ENCODE measurements around the gene PPP1R13L. TPM values are rescaled to one million over a fixed set of nuclear protein-coding genes. Genes with fewer than 3 reads are reported as not detected.

The PPP1R13L gene
- total RNA-seq: 100 to 1,000 TPM; 195 to 597 (median 280) TPM

DNA sequence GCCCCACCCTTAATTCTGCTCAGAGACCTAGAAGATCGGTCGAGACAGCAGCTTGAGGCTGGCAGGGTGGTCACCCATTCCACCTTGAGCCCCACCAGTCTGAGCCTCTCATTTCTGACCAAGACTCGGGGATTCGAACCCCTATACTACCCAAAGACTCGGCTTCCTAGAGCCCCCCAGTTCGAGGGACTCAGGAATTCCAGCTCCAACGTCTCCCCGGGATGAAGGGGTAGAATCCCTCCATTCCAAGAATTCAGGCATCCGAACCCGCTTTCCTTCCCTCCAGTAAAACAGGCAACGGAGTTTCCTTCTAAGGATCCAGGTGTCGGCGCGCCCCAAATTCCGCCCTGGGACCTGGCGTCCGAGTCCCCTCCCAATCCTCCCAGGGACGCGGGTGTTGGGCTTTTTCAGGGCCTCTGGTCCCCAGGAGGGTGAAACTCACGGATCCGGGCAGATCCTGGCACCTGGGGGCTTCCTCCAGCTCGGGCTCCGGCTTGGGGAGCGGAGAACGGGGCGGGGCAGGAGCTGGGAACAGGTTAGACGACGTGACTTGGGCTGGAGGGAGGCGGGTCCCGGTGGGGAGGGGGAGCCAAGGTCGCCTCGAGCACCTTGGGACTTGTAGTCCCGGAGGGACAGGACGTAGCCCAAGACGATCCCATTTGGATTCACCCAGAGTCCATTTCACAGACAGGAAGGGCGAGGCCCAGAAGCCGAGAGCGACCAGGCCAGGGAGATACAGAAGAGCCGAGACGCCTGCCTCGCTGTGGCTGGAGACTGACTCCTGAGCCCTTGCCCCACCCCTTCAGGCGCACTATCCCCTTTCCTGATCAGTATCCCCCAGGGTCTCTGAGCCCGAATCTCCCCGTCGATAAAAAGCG, at the start of gene PPP1R13L:
TSS of gene PPP1R13L (minus strand) at position 513 of the 878 bp plus-strand sequence. CDS start 6,751 bp downstream, outside the sequence.
- Histone ChIP-seq H3K27ac (peak within 1 kb of the TSS; percentile 96), H3K4me1 (peaks cover 67% of the 10 kb centered on the region), H3K36me3 (peaks cover 8% of the 10 kb centered on the region), H3K9me3 (no peaks in the 10 kb centered on the region), H3K4me3 (peak within 1 kb of the TSS; percentile 68), H3K27me3 (no peaks in the 10 kb centered on the region)
- DNase-seq (ENCODE audit: low spot score in 2 of 2): peak; percentile 92 to 94
- peak in 1 of 2 donors; percentile 48 for TF ChIP-seq POLR2A (IDR thresholded peaks at IDR 0.05)
- TF ChIP-seq POLR2AphosphoS5 (IDR thresholded peaks at IDR 0.05): peak in 2 of 3 donors; percentile 36 to 45
- no peak for TF ChIP-seq CTCF (IDR thresholded peaks at IDR 0.05)
- 10% methylated on average over 18 of the region's 46 CpGs for WGBS

DNA sequence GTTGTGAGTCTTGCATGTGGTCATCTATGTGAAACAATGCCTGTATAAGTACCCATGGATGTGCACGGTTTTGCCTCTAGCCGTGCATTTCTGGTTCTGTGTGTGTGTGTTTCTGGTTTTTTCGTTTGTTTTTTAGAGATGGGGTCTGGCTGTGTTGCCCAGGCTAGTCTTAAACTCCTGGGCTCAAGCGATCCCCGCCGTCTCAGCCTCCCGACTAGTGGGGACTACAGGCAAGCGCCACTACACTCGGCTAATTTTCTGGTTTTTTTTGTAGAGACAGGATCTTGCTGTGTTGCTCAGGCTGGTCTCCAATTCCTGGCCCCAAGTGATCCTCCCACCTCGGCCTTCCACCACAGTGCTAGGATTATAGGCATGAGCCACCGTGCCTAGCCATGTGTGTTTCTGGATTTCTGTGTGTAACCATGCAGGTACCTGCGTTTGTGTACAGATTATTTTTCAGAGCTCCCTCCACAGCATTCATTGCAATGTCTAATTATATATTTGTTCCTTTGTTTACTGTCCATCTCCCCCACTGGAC, 47.0 kb upstream of the PPP1R13L start:
- WGBS: 64% methylated on average over 12 of the region's 12 CpGs
- Histone ChIP-seq H3K36me3 (no peaks in the 10 kb centered on the region), H3K4me1 (peaks cover 69% of the 10 kb centered on the region), H3K27ac (peak overlapping the region; percentile 95), H3K27me3 (no peaks in the 10 kb centered on the region), H3K4me3 (no peak overlapping the region), H3K9me3 (no peaks in the 10 kb centered on the region)
- DNase-seq (ENCODE audit: low spot score in 2 of 2): no peak
- TF ChIP-seq EP300 (IDR thresholded peaks at IDR 0.05): no peak

DNA sequence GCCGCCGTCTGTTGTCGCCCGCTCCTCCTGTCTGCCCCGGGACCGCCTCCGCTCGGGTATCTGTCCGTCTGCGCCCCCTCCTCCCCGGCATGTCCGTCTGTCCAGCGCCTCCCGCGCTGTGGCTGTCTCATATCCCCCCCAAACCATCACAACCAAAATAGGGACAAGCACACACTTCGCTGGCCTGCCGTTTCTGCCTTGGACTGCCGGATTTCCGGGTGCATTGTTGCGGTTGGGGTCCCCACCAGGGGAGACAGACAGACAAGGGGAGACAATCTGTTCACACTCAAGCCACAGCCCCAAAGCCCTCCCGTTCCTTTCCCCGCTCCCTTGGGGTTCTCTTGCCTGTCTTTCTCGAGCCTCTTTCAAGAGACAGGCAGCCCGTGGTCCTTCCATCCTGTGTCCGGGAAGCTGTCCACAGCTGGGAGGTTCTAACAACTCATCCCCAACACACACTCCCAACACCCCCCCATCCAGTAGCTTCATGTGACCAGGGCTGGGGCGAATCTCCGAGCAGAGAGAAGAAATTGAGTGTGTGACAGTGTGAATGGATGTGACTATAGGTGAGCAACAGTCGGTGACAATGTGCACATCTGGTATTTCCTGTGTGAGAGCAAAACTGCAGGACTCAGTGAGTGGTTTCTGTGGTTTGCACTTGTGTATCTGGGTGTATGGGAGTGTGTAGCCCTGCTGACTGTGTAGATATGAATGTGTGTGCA, 46.4 kb upstream of the PPP1R13L start:
- H3K4me1 ChIP-seq: peaks cover 71% of the 10 kb centered on the region
- H3K27me3 ChIP-seq: no peaks in the 10 kb centered on the region
- peak in 1 of 2 donors; percentile 87 for DNase-seq (ENCODE audit: low spot score in 2 of 2)
- peak overlapping the region; percentile 58 for H3K4me3 ChIP-seq
- H3K27ac ChIP-seq: peak overlapping the region; percentile 95
- no peaks in the 10 kb centered on the region for H3K9me3 ChIP-seq
- no peaks in the 10 kb centered on the region for H3K36me3 ChIP-seq
- 1% methylated on average over 24 of the region's 28 CpGs for WGBS
- TF ChIP-seq CTCF (IDR thresholded peaks at IDR 0.05): no peak
- peak in 1 of 2 donors; percentile 8 for TF ChIP-seq POLR2A (IDR thresholded peaks at IDR 0.05)
- TF ChIP-seq EP300 (IDR thresholded peaks at IDR 0.05): no peak
- TF ChIP-seq POLR2AphosphoS5 (IDR thresholded peaks at IDR 0.05): peak in 1 of 3 donors; percentile 20

- Histone ChIP-seq H3K27ac (peak overlapping the region; percentile 95), H3K4me3 (peak overlapping the region; percentile 58), H3K4me1 (peaks cover 71% of the 10 kb centered on the region), H3K27me3 (no peaks in the 10 kb centered on the region), H3K9me3 (no peaks in the 10 kb centered on the region), H3K36me3 (no peaks in the 10 kb centered on the region)
- 16% methylated on average over 5 of the region's 5 CpGs for WGBS
- no peak for DNase-seq (ENCODE audit: low spot score in 2 of 2)
- TF ChIP-seq POLR2AphosphoS5 (IDR thresholded peaks at IDR 0.05) (no peak), POLR2A (IDR thresholded peaks at IDR 0.05) (no peak), EP300 (IDR thresholded peaks at IDR 0.05) (no peak), CTCF (IDR thresholded peaks at IDR 0.05) (no peak)
Observed at GRCh38 chr19:45450012-45450333, 45.1 kb upstream of the PPP1R13L start.

- H3K36me3 ChIP-seq: no peaks in the 10 kb centered on the region
- no peak for DNase-seq (ENCODE audit: low spot score in 2 of 2)
- no peaks in the 10 kb centered on the region for H3K27me3 ChIP-seq
- TF ChIP-seq CTCF (IDR thresholded peaks at IDR 0.05) (no peak), EP300 (IDR thresholded peaks at IDR 0.05) (no peak), POLR2AphosphoS5 (IDR thresholded peaks at IDR 0.05) (peak in 1 of 3 donors; percentile 65)
- H3K4me1 ChIP-seq: peaks cover 73% of the 10 kb centered on the region
- H3K4me3 ChIP-seq: peak overlapping the region; percentile 58
- no peaks in the 10 kb centered on the region for H3K9me3 ChIP-seq
- H3K27ac ChIP-seq: peak overlapping the region; percentile 95
- 43% methylated on average over 7 of the region's 7 CpGs for WGBS
Observed at GRCh38 chr19:45448887-45449299, 44.0 kb upstream of the PPP1R13L start.

Measured in suprapubic skin (tissue), 4 donors.